SK-N-SH (cell line): Measurements from ENCODE around the gene NFYA. TPM values are rescaled to one million over a fixed set of nuclear protein-coding genes. Genes with fewer than 3 reads are reported as not detected.

Source experiments
- CTCF ChIA-PET: fragments of 300-600, 350-600 bp; formaldehyde crosslinking; extraction: SDS; loops from one replicate; lab custom pipeline; 2021; lab: Yijun Ruan, JAX
- POLR2A ChIA-PET: fragments of 350-600 bp; sonication (Branson Sonifier 250); formaldehyde crosslinking; extraction: SDS; loops from one replicate; lab custom pipeline; 2020; ENCODE audit warnings: antibody characterized with exemption, inconsistent platforms; lab: Yijun Ruan, JAX
- DNase-seq: peaks from one replicate; pipeline ENCODE4 v3.0.0; 2012
- H2AFZ ChIP-seq: fragments of 200-600 bp; sonication (generic); 2 replicates; pipeline ENCODE4 v1.8.1; 2016; ENCODE audit warnings: antibody characterized with exemption, mild to moderate bottlenecking, low read depth
- H3F3A ChIP-seq: fragments of 200-600 bp; sonication (generic); replicated peaks from 2 replicates; pipeline ENCODE3; 2016; ENCODE audit warnings: antibody characterized with exemption, mild to moderate bottlenecking; ENCODE audit not compliant: insufficient read depth
- H3K27ac ChIP-seq, 2 experiments: fragments of 200-500 bp in 1 of 2; fragments of 200-600 bp in 1 of 2; sonication (Bioruptor generic) in 1 of 2; sonication (generic), shearing (Covaris generic) in 1 of 2; 2 replicates each; pipeline versions ENCODE4 v1.5.1 to v1.6.1; 2014 to 2016; ENCODE audit warnings: low read depth in 2 of 2, inconsistent platforms in 1 of 2, low read length in 1 of 2, mild to moderate bottlenecking in 1 of 2, mixed read lengths in 1 of 2
- H3K27me3 ChIP-seq: fragments of 200-600 bp; sonication (generic), shearing (Covaris generic); 2 replicates; pipeline ENCODE4 v1.6.1; 2016; ENCODE audit warnings: mixed run types; ENCODE audit not compliant: insufficient read depth
- H3K36me3 ChIP-seq, 2 experiments: fragments of 200-500 bp in 1 of 2; fragments of 200-600 bp in 1 of 2; sonication (Bioruptor generic) in 1 of 2; sonication (generic) in 1 of 2; replicated peaks in 1 of 2; 2 replicates each; pipeline versions ENCODE3 to v1.5.1; 2014 to 2016; ENCODE audit warnings: low read length in 1 of 2, mild to moderate bottlenecking in 1 of 2; ENCODE audit not compliant: insufficient read depth in 2 of 2, control insufficient read depth in 1 of 2
- H3K4me1 ChIP-seq, 2 experiments: fragments of 200-500 bp in 1 of 2; fragments of 200-600 bp in 1 of 2; sonication (Bioruptor generic) in 1 of 2; sonication (generic), shearing (Covaris generic) in 1 of 2; 2 replicates each; pipeline versions ENCODE4 v1.5.1 to v1.6.1; 2014 to 2016; ENCODE audit warnings: low read depth in 1 of 2, low read length in 1 of 2, mixed run types in 1 of 2; ENCODE audit not compliant: insufficient read depth in 2 of 2, control insufficient read depth in 1 of 2
- H3K4me2 ChIP-seq: fragments of 200-600 bp; sonication (generic), shearing (Covaris generic); 2 replicates; pipeline ENCODE4 v1.6.1; 2017; ENCODE audit warnings: mixed run types
- H3K4me3 ChIP-seq, 2 experiments: fragments of 200-500 bp in 1 of 2; fragments of 200-600 bp in 1 of 2; sonication (Bioruptor generic) in 1 of 2; sonication (generic), shearing (Covaris generic) in 1 of 2; 2 replicates each; pipeline versions ENCODE4 v1.5.1 to v1.8.1; 2014 to 2016; ENCODE audit warnings: low read depth in 2 of 2, inconsistent platforms in 1 of 2, low read length in 1 of 2, mild to moderate bottlenecking in 1 of 2, mixed read lengths in 1 of 2, moderate library complexity in 1 of 2
- H3K79me2 ChIP-seq: fragments of 200-600 bp; sonication (generic); 2 replicates; pipeline ENCODE4 v1.8.1; 2017; ENCODE audit warnings: mild to moderate bottlenecking; ENCODE audit not compliant: insufficient read depth
- H3K9ac ChIP-seq: fragments of 200-600 bp; sonication (generic); 2 replicates; pipeline ENCODE4 v1.6.1; 2017; ENCODE audit warnings: mixed run types
- H3K9me2 ChIP-seq: fragments of 200-600 bp; sonication (generic); 2 replicates; pipeline ENCODE4 v1.6.1; 2017; ENCODE audit warnings: mixed run types
- H3K9me3 ChIP-seq: fragments of 200-600 bp; sonication (generic); 2 replicates; pipeline ENCODE4 v1.6.1; 2017; ENCODE audit warnings: mixed run types, mild to moderate bottlenecking, moderate library complexity
- H4K20me1 ChIP-seq: fragments of 200-600 bp; sonication (generic); 2 replicates; pipeline ENCODE4 v1.6.1; 2017; ENCODE audit warnings: mild to moderate bottlenecking, mixed run types; ENCODE audit not compliant: insufficient read depth
- CHD2 ChIP-seq: fragments of 150-350 bp; IDR thresholded peaks from 2 replicates; pipeline ENCODE4 v1.6.1; 2018; ENCODE audit warnings: low read length; ENCODE audit not compliant: partially characterized antibody
- ELF1 ChIP-seq: IDR thresholded peaks from 2 replicates; pipeline ENCODE4 v1.4.0; 2012
- EZH2phosphoT487 ChIP-seq: fragments of 200-600 bp; sonication (generic); IDR thresholded peaks from 2 replicates; pipeline ENCODE4 v1.6.1; 2017; ENCODE audit warnings: low read depth, mixed run types, mild to moderate bottlenecking, antibody characterized with exemption, moderate library complexity, borderline replicate concordance
- FOSL2 ChIP-seq: IDR thresholded peaks from 2 replicates; pipeline ENCODE4 v1.4.0; 2012; ENCODE audit warnings: low read depth, mild to moderate bottlenecking, moderate library complexity, borderline replicate concordance
- GATA2 ChIP-seq: sonication (generic); formaldehyde crosslinking; IDR thresholded peaks from 2 replicates; pipeline ENCODE4 v1.5.0; 2020; ENCODE audit warnings: mild to moderate bottlenecking, missing genetic modification reagents
- JUND ChIP-seq: IDR thresholded peaks from 2 replicates; pipeline ENCODE4 v1.4.0; 2012
- MAX ChIP-seq: IDR thresholded peaks from 2 replicates; pipeline ENCODE4 v1.4.0; 2012; ENCODE audit warnings: low read depth
- MXI1 ChIP-seq: IDR thresholded peaks from 2 replicates; pipeline ENCODE4 v1.6.1; 2012; ENCODE audit warnings: mild to moderate bottlenecking, low read depth, low read length, improper control_type of control experiment
- NRF1 ChIP-seq: IDR thresholded peaks from 2 replicates; pipeline ENCODE4 v1.6.1; 2012; ENCODE audit warnings: low read depth, mild to moderate bottlenecking, low read length
- POLR2AphosphoS5 ChIP-seq: IDR thresholded peaks from 2 replicates; pipeline ENCODE4 v1.6.1; 2012; ENCODE audit warnings: low read depth, low read length
- RAD21 ChIP-seq: IDR thresholded peaks from 2 replicates; pipeline ENCODE4 v1.6.1; 2012; ENCODE audit warnings: mild to moderate bottlenecking, low read length
- RCOR1 ChIP-seq: fragments of 150-350 bp; IDR thresholded peaks from 2 replicates; pipeline ENCODE4 v1.6.1; 2017; ENCODE audit warnings: antibody characterized with exemption, low read length
- SIN3A ChIP-seq: IDR thresholded peaks from 2 replicates; pipeline ENCODE4 v1.6.1; 2012; ENCODE audit warnings: low read depth, mild to moderate bottlenecking, low read length, moderate library complexity, borderline replicate concordance
- SMC3 ChIP-seq: IDR thresholded peaks from 2 replicates; pipeline ENCODE4 v1.6.1; 2012; ENCODE audit warnings: low read depth, low read length, improper control_type of control experiment
- TAF1 ChIP-seq: IDR thresholded peaks from 2 replicates; pipeline ENCODE4 v1.6.1; 2012; ENCODE audit warnings: low read depth, mild to moderate bottlenecking, low read length, moderate library complexity, borderline replicate concordance
- TCF12 ChIP-seq: IDR thresholded peaks from 2 replicates; pipeline ENCODE4 v1.4.0; 2012
- TEAD4 ChIP-seq: IDR thresholded peaks from 2 replicates; pipeline ENCODE4 v1.4.0; 2012; ENCODE audit warnings: mild to moderate bottlenecking, borderline replicate concordance; ENCODE audit not compliant: insufficient read depth
- YY1 ChIP-seq: IDR thresholded peaks from 2 replicates; pipeline ENCODE4 v1.4.0; 2012; ENCODE audit warnings: low read depth, mild to moderate bottlenecking
- WGBS: methylation state at CpG from one replicate; pipeline ENCODE4 v1.1.6; 2017; ENCODE audit warnings: low lambda C conversion rate; 5-methylcytosine and 5-hydroxymethylcytosine counted together
- polyA plus RNA-seq, 3 experiments: library from polyadenylated mRNA; depleted of rRNA; stranded (reverse); fragments of >200 nt; gene quantifications; 2 replicates each; pipeline ENCODE4 v1.2.3, GENCODE V29; 2012
- TF ChIP-seq, protein P1 (sequence below): fragments of 150-350 bp; IDR thresholded peaks from 2 replicates; pipeline ENCODE4 v1.6.1; 2016; ENCODE audit warnings: mild to moderate bottlenecking, low read depth, low read length
- TF ChIP-seq, protein P2 (sequence below): IDR thresholded peaks from 2 replicates; pipeline ENCODE4 v1.4.0; 2012; ENCODE audit warnings: low read depth, borderline replicate concordance
- TF ChIP-seq, protein P3 (sequence below): IDR thresholded peaks from 2 replicates; pipeline ENCODE4 v1.6.1; 2012; ENCODE audit warnings: mild to moderate bottlenecking, low read depth, low read length, moderate library complexity

NFYA gene
- polyA plus RNA-seq, 1 of the 3 experiments (the other 2 are of a cell fraction): 6.8 TPM

DNA sequence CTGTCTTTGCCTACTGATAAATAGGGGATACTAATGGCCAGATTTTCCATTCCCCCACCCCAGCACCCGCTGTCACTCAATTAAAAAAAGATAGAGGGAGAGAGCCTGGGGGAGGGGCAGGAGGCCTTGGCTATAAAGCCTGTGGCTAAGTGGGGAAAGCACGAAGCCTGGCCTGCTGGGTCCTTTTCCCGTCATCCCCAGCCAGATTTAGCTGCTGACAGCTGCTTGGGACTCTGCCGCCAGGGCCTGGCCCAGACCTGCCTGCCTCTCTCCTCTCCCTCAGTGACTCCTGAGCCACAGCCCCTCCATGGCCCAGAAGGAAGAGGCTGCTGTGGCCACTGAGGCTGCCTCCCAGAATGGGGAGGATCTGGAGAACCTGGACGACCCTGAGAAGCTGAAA, 19.7 kb upstream of the NFYA start, which contains the start of gene APOBEC2:
APOBEC2 (plus strand) TSS at position 162 of the 400 bp plus-strand sequence; CDS start at position 308, 146 bp downstream.
- H3K9me3 ChIP-seq: no peaks in the 10 kb centered on the region
- 54% methylated on average over 4 of the region's 5 CpGs for WGBS
- CTCF ChIA-PET: interaction anchor here (0.8 to 3.9 kb wide), 5 partner anchors 10 to 25 kb away, joined by 3 to 20 read pairs (median 4); partner anchors contain the start of gene UNC5CL

DNA sequence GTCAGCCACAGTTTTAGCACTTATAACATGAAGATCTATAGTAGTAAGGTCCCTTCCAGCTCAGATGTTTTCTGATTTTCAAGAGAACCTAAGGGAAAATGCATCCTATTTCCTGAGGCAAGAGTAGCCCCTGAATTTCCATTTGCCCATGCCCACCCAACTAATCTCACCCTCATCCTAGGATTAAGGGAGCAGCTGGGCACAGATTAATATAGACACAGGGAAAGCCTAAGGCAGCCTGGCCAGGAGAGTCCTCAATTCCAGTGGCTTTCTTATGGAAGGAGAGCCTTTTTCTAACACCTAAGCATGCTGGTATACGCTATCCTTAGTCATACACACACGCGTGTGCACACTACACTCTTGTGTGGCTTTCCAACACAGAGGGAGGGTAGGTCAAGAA, 18.3 kb upstream of the NFYA start:
- no peaks in the 10 kb centered on the region for H3K79me2 ChIP-seq
- H2AFZ ChIP-seq: no peak overlapping the region
- H3F3A ChIP-seq: no peaks in the 10 kb centered on the region
- no peak overlapping the region for H3K4me2 ChIP-seq
- H3K9me3 ChIP-seq: no peaks in the 10 kb centered on the region
- no peak for DNase-seq
- H3K4me1 ChIP-seq: peaks cover 0 to 4% of the 10 kb centered on the region in 2 experiments; a peak in 1 of 4 replicates
- 97% methylated on average over 3 of the region's 3 CpGs for WGBS
- ChIA-PET POLR2A (no interaction called here), CTCF (interaction anchor here (1.8 to 3.9 kb wide), 3 partner anchors 8 to 26 kb away, joined by 4 to 20 read pairs (median 10); partner anchors contain the start of gene UNC5CL)
- no peak overlapping the region for H3K9ac ChIP-seq
- no peaks in the 10 kb centered on the region for H4K20me1 ChIP-seq
- H3K9me2 ChIP-seq: no peaks in the 10 kb centered on the region
- H3K36me3 ChIP-seq: no peaks in the 10 kb centered on the region
- no peak overlapping the region for H3K27ac ChIP-seq
- H3K4me3 ChIP-seq: no peak overlapping the region
- no peaks in the 10 kb centered on the region for H3K27me3 ChIP-seq
- TF ChIP-seq RCOR1: no peak
- TF ChIP-seq, protein P1, sequence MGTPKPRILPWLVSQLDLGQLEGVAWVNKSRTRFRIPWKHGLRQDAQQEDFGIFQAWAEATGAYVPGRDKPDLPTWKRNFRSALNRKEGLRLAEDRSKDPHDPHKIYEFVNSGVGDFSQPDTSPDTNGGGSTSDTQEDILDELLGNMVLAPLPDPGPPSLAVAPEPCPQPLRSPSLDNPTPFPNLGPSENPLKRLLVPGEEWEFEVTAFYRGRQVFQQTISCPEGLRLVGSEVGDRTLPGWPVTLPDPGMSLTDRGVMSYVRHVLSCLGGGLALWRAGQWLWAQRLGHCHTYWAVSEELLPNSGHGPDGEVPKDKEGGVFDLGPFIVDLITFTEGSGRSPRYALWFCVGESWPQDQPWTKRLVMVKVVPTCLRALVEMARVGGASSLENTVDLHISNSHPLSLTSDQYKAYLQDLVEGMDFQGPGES: no peak
- no peak for TF ChIP-seq MAX
- no peak for TF ChIP-seq GATA2 (CRISPR knock-in tag)
- no peak for TF ChIP-seq YY1
- TF ChIP-seq EZH2phosphoT487: no peak
- no peak for TF ChIP-seq ELF1
- TF ChIP-seq FOSL2: no peak
- TF ChIP-seq POLR2AphosphoS5: no peak
- no peak for TF ChIP-seq SMC3
- TF ChIP-seq NRF1: no peak
- TF ChIP-seq TCF12: no peak
- no peak for TF ChIP-seq MXI1
- no peak for TF ChIP-seq CHD2
- TF ChIP-seq RAD21: no peak
- TF ChIP-seq, protein P2, sequence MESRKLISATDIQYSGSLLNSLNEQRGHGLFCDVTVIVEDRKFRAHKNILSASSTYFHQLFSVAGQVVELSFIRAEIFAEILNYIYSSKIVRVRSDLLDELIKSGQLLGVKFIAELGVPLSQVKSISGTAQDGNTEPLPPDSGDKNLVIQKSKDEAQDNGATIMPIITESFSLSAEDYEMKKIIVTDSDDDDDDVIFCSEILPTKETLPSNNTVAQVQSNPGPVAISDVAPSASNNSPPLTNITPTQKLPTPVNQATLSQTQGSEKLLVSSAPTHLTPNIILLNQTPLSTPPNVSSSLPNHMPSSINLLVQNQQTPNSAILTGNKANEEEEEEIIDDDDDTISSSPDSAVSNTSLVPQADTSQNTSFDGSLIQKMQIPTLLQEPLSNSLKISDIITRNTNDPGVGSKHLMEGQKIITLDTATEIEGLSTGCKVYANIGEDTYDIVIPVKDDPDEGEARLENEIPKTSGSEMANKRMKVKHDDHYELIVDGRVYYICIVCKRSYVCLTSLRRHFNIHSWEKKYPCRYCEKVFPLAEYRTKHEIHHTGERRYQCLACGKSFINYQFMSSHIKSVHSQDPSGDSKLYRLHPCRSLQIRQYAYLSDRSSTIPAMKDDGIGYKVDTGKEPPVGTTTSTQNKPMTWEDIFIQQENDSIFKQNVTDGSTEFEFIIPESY: no peak

More for the DNA sequence above, 19.7 kb upstream of the NFYA start, which contains the start of gene APOBEC2:
- Histone ChIP-seq H3K36me3 (no peaks in the 10 kb centered on the region), H3K27me3 (no peaks in the 10 kb centered on the region), H3K27ac (no peak within 1 kb of the TSS), H3K4me2 (no peak within 1 kb of the TSS), H4K20me1 (no peaks in the 10 kb centered on the region), H3K9me2 (no peaks in the 10 kb centered on the region), H3K9ac (no peak within 1 kb of the TSS), H3K4me1 (peaks cover 0 to 4% of the 10 kb centered on the region in 2 experiments; a peak in 1 of 4 replicates), H3K79me2 (no peaks in the 10 kb centered on the region), H2AFZ (no peak within 1 kb of the TSS), H3K4me3 (no peak within 1 kb of the TSS), H3F3A (no peaks in the 10 kb centered on the region)
- POLR2A ChIA-PET: no interaction called here
- TF ChIP-seq CHD2: no peak
- no peak for TF ChIP-seq SIN3A
- TF ChIP-seq JUND: no peak
- TF ChIP-seq, protein P3, sequence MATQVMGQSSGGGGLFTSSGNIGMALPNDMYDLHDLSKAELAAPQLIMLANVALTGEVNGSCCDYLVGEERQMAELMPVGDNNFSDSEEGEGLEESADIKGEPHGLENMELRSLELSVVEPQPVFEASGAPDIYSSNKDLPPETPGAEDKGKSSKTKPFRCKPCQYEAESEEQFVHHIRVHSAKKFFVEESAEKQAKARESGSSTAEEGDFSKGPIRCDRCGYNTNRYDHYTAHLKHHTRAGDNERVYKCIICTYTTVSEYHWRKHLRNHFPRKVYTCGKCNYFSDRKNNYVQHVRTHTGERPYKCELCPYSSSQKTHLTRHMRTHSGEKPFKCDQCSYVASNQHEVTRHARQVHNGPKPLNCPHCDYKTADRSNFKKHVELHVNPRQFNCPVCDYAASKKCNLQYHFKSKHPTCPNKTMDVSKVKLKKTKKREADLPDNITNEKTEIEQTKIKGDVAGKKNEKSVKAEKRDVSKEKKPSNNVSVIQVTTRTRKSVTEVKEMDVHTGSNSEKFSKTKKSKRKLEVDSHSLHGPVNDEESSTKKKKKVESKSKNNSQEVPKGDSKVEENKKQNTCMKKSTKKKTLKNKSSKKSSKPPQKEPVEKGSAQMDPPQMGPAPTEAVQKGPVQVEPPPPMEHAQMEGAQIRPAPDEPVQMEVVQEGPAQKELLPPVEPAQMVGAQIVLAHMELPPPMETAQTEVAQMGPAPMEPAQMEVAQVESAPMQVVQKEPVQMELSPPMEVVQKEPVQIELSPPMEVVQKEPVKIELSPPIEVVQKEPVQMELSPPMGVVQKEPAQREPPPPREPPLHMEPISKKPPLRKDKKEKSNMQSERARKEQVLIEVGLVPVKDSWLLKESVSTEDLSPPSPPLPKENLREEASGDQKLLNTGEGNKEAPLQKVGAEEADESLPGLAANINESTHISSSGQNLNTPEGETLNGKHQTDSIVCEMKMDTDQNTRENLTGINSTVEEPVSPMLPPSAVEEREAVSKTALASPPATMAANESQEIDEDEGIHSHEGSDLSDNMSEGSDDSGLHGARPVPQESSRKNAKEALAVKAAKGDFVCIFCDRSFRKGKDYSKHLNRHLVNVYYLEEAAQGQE: no peak
- no peak for TF ChIP-seq RAD21
- no peak for TF ChIP-seq TAF1
- no peak for TF ChIP-seq EZH2phosphoT487
- no peak for TF ChIP-seq TEAD4
- no peak for TF ChIP-seq SMC3
- no peak for DNase-seq
